Trophoblast cell (in vitro differentiated cells and primary cell): ENCODE data around the gene OSBPL9.

Experiments used
- DNase-seq, 2 donors: peaks; one replicate each; pipeline ENCODE4 v3.0.0-alpha.2; 2016
- H2AFZ ChIP-seq: 2 replicates; pipeline ENCODE4 v1.6.1; 2013; ENCODE audit warnings: low read length, moderate library complexity, mild to moderate bottlenecking; ENCODE audit not compliant: insufficient read depth, poor library complexity
- H2AK5ac ChIP-seq: 2 replicates; pipeline ENCODE4 v1.6.1; 2013; ENCODE audit warnings: mild to moderate bottlenecking, low read length
- H2BK120ac ChIP-seq: 2 replicates; pipeline ENCODE4 v1.6.1; 2013; ENCODE audit warnings: low read length, mild to moderate bottlenecking, moderate library complexity; ENCODE audit not compliant: insufficient read depth, poor library complexity
- H2BK12ac ChIP-seq: 2 replicates; pipeline ENCODE4 v1.6.1; 2013; ENCODE audit warnings: mild to moderate bottlenecking, low read length, moderate library complexity
- H2BK5ac ChIP-seq: 2 replicates; pipeline ENCODE4 v1.6.1; 2013; ENCODE audit warnings: low read length, low read depth, moderate library complexity, mild to moderate bottlenecking; ENCODE audit not compliant: poor library complexity
- H3K14ac ChIP-seq: 2 replicates; pipeline ENCODE4 v1.6.1; 2013; ENCODE audit warnings: mild to moderate bottlenecking, low read length
- H3K18ac ChIP-seq: 2 replicates; pipeline ENCODE4 v1.6.1; 2013; ENCODE audit warnings: mild to moderate bottlenecking, low read length
- H3K23ac ChIP-seq: 2 replicates; pipeline ENCODE4 v1.6.1; 2013; ENCODE audit warnings: low read length
- H3K27ac ChIP-seq: 2 replicates; pipeline ENCODE4 v1.5.1; 2013; ENCODE audit warnings: low read depth, mild to moderate bottlenecking, inconsistent platforms, low read length, moderate library complexity
- H3K27me3 ChIP-seq: 2 replicates; pipeline ENCODE4 v1.6.1; 2013; ENCODE audit warnings: inconsistent platforms, mild to moderate bottlenecking, low read length, moderate library complexity; ENCODE audit not compliant: insufficient read depth
- H3K36me3 ChIP-seq, 2 experiments: 1 replicate in 1 of 2; 2 replicates in 1 of 2; pipeline ENCODE4 v1.6.1; 2013; ENCODE audit warnings: low read length in 2 of 2, mild to moderate bottlenecking in 2 of 2, moderate library complexity in 1 of 2; ENCODE audit not compliant: insufficient read depth in 2 of 2, control insufficient read depth in 1 of 2
- H3K4ac ChIP-seq: 2 replicates; pipeline ENCODE4 v1.6.1; 2013; ENCODE audit warnings: low read depth, mild to moderate bottlenecking, low read length, moderate library complexity
- H3K4me1 ChIP-seq, 2 experiments: 1 replicate in 1 of 2; 2 replicates in 1 of 2; pipeline ENCODE4 v1.6.1; 2013; ENCODE audit warnings: low read length in 2 of 2, mild to moderate bottlenecking in 2 of 2, moderate library complexity in 1 of 2; ENCODE audit not compliant: insufficient read depth in 2 of 2, control insufficient read depth in 1 of 2
- H3K4me2 ChIP-seq: 2 replicates; pipeline ENCODE4 v1.6.1; 2013; ENCODE audit warnings: inconsistent platforms, mild to moderate bottlenecking, low read length, moderate library complexity
- H3K4me3 ChIP-seq: 2 replicates; pipeline ENCODE4 v1.5.1; 2013; ENCODE audit warnings: mild to moderate bottlenecking, low read depth, low read length, inconsistent platforms
- H3K79me1 ChIP-seq: one replicate; pipeline ENCODE4 v1.6.1; 2013; ENCODE audit warnings: low read length
- H3K79me2 ChIP-seq: 2 replicates; pipeline ENCODE4 v1.6.1; 2013; ENCODE audit warnings: low read length, mild to moderate bottlenecking; ENCODE audit not compliant: control insufficient read depth, insufficient read depth, poor library complexity
- H3K9ac ChIP-seq: 2 replicates; pipeline ENCODE4 v1.6.1; 2013; ENCODE audit warnings: mild to moderate bottlenecking, low read length
- H3K9me3 ChIP-seq: 2 replicates; pipeline ENCODE4 v1.6.1; 2013; ENCODE audit warnings: low read depth, mild to moderate bottlenecking, control low read depth, inconsistent platforms, low read length; ENCODE audit not compliant: insufficient read depth
- H4K12ac ChIP-seq: 2 replicates; pipeline ENCODE4 v1.6.1; 2013; ENCODE audit warnings: low read depth, mild to moderate bottlenecking, low read length, moderate library complexity
- H4K8ac ChIP-seq: 2 replicates; pipeline ENCODE4 v1.6.1; 2013; ENCODE audit warnings: low read depth, mild to moderate bottlenecking, low read length, moderate library complexity
- H4K91ac ChIP-seq: one replicate; pipeline ENCODE4 v1.6.1; 2013; ENCODE audit warnings: low read depth, mild to moderate bottlenecking, low read length, moderate library complexity
- WGBS: extraction: QIAGEN DNeasy Blood & Tissue Kit; methylation state at CpG from one replicate; pipeline ENCODE4 v1.1.7; 2013; ENCODE audit warnings: missing lambda C conversion rate; ENCODE audit not compliant: insufficient read length, insufficient coverage; ENCODE audit errors: extremely low coverage; 5-methylcytosine and 5-hydroxymethylcytosine counted together

OSBPL9 gene

DNA sequence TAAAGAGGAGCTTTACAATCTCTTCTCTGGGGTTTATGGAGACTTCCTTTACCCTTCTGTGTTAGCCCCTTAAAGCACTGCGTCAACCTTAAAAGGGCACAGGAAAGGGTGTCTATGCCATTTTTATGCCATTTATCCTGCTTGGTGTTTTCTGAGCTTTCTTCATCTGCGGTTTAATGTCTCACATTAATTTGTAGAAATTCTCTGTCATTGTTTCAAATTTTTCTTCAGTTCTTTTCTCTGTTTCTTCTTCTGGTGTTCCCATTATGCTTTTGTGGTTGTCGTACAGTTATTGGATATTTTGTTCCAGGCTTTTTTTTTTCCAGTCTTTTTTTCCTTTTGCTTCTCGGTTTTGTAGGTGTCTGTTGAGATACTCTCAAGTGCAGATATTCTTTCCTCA is 107.9 kb downstream of the OSBPL9 start:
- H3K4me1 ChIP-seq = peaks cover 0 to 5% of the 10 kb centered on the region in 2 experiments
- H4K12ac ChIP-seq = no peak overlapping the region
- H2BK120ac ChIP-seq = no peak overlapping the region
- H2AK5ac ChIP-seq = no peak overlapping the region
- WGBS = no CpG with 5 or more reads among the region's 4 CpGs
- no peak overlapping the region for H2BK5ac ChIP-seq
- H3K18ac ChIP-seq = no peak overlapping the region
- H3K79me2 ChIP-seq = peaks cover 5% of the 10 kb centered on the region
- H3K79me1 ChIP-seq = peaks cover 5% of the 10 kb centered on the region
- H3K4me2 ChIP-seq = no peak overlapping the region
- no peaks in the 10 kb centered on the region for H3K9me3 ChIP-seq
- no peak overlapping the region for H3K4me3 ChIP-seq
- no peak overlapping the region for H3K27ac ChIP-seq
- no peaks in the 10 kb centered on the region for H3K36me3 ChIP-seq
- H3K9ac ChIP-seq = no peak overlapping the region
- H2BK12ac ChIP-seq = no peak overlapping the region
- H2AFZ ChIP-seq = no peak overlapping the region
- no peak overlapping the region for H3K14ac ChIP-seq
- H4K8ac ChIP-seq = no peak overlapping the region
- no peak overlapping the region for H3K4ac ChIP-seq
- no peak overlapping the region for H4K91ac ChIP-seq
- no peak for DNase-seq
- H3K23ac ChIP-seq = no peak overlapping the region
- no peaks in the 10 kb centered on the region for H3K27me3 ChIP-seq

DNA sequence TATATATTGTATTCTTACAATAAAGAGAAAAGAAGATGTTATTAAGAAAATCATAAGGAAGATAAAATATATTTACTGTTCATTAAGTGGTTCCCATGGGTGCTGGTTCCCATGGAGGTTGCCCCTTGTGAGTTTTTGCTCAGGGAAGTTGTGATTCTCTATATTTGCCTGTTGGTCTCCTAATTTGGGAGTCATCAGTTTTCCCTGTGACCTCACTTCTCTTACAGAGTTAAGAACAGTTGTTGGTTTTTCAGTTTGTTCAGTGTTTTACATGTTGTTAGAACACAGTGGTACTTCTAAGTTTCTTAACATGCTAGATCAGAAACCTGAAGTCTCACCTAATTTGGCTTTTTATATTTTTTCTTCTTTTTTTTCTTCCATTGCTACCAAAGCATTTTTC is 109.2 kb downstream of the OSBPL9 start:
- H2AK5ac ChIP-seq = no peak overlapping the region
- peaks cover 0 to 6% of the 10 kb centered on the region in 2 experiments for H3K4me1 ChIP-seq

DNA sequence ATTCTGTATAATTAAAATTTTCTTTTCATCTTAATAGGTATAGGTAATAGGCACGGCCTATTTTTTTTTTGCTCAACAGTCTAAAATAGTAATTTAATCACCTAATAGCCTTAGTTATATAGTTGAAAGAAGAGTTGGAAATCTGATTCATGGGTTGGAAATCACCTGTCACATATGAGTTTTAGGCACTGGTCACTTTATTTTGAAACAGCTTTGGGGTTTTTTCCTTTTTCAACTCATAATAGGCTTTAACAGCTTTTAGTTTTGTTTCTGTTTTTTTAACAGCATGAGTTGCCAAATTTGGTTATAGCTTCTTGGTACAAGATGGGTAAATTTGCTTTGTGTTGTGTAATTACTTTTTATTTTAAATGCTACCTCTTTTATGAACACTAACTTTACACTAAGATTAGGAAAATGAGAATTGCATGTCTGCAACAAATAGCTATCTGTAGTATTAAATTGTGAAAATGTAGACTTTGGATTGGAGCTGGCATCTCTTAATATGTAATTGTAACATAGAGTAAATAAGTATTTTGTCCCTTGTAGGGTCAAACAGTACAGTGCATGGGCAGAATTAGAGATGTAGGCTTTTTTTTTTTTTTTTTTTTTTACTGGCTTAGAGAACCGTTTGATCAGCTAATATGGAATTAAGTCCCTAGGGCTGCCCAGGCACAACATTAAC is 109.8 kb downstream of the OSBPL9 start:
- H3K18ac ChIP-seq = no peak overlapping the region
- no peaks in the 10 kb centered on the region for H3K27me3 ChIP-seq
- H3K9ac ChIP-seq = no peak overlapping the region
- H3K4me2 ChIP-seq = no peak overlapping the region
- H4K12ac ChIP-seq = no peak overlapping the region
- no peak overlapping the region for H4K91ac ChIP-seq
- no peak overlapping the region for H2BK120ac ChIP-seq
- peaks cover 0 to 8% of the 10 kb centered on the region in 2 experiments for H3K4me1 ChIP-seq
- no peak overlapping the region for H2BK5ac ChIP-seq
- H2AFZ ChIP-seq = no peak overlapping the region
- no peak overlapping the region for H3K4me3 ChIP-seq
- H3K23ac ChIP-seq = no peak overlapping the region
- H3K36me3 ChIP-seq = no peaks in the 10 kb centered on the region
- peaks cover 8% of the 10 kb centered on the region for H3K79me1 ChIP-seq
- no peak overlapping the region for H3K27ac ChIP-seq
- WGBS = no CpG with 5 or more reads among the region's 2 CpGs
- H3K4ac ChIP-seq = no peak overlapping the region
- DNase-seq = no peak
- peaks cover 11% of the 10 kb centered on the region for H3K79me2 ChIP-seq
- no peak overlapping the region for H4K8ac ChIP-seq
- no peak overlapping the region for H3K14ac ChIP-seq
- H3K9me3 ChIP-seq = no peaks in the 10 kb centered on the region
- no peak overlapping the region for H2AK5ac ChIP-seq
- H2BK12ac ChIP-seq = no peak overlapping the region

More for the DNA sequence above, 109.2 kb downstream of the OSBPL9 start:
- Histone ChIP-seq H4K91ac (no peak overlapping the region), H3K9ac (no peak overlapping the region), H3K4me3 (no peak overlapping the region), H3K14ac (no peak overlapping the region), H2BK120ac (no peak overlapping the region), H3K27ac (no peak overlapping the region), H3K79me2 (peaks cover 8% of the 10 kb centered on the region), H3K4ac (no peak overlapping the region), H3K9me3 (no peaks in the 10 kb centered on the region), H3K27me3 (no peaks in the 10 kb centered on the region), H3K79me1 (peaks cover 8% of the 10 kb centered on the region), H3K23ac (no peak overlapping the region), H2BK12ac (no peak overlapping the region), H3K4me2 (no peak overlapping the region), H3K36me3 (no peaks in the 10 kb centered on the region), H4K12ac (no peak overlapping the region), H2AFZ (no peak overlapping the region), H4K8ac (no peak overlapping the region), H3K18ac (no peak overlapping the region), H2BK5ac (no peak overlapping the region)
- DNase-seq = no peak

DNA sequence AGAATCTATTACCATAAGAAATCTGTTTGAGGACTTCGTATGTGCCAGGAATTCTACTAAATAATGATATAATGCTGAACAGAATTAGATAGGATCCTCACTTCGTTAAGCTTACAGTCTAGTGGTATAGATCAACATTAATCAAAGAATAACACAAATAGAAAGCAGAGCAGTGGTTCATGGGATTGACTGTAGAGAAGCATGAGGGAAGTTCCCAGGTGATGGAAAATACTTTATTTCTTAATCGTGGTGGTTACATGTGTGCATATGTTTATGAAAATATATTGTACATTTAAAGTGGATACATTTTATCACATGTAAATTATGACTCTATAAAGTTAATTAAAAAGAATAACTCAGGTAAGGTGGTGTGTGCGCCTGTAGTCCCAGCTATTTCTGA is 110.5 kb downstream of the OSBPL9 start:
- Histone ChIP-seq H3K18ac (no peak overlapping the region), H2BK120ac (no peak overlapping the region), H2BK5ac (no peak overlapping the region), H3K36me3 (no peaks in the 10 kb centered on the region), H3K27me3 (no peaks in the 10 kb centered on the region), H3K14ac (no peak overlapping the region), H3K4me3 (no peak overlapping the region), H3K79me1 (peaks cover 8% of the 10 kb centered on the region), H4K8ac (no peak overlapping the region), H3K79me2 (peaks cover 11% of the 10 kb centered on the region), H2BK12ac (no peak overlapping the region), H4K12ac (no peak overlapping the region), H2AFZ (no peak overlapping the region), H3K9ac (no peak overlapping the region), H2AK5ac (no peak overlapping the region), H3K4me1 (peaks cover 0 to 8% of the 10 kb centered on the region in 2 experiments), H3K4ac (no peak overlapping the region), H3K4me2 (no peak overlapping the region), H3K27ac (no peak overlapping the region), H3K9me3 (no peaks in the 10 kb centered on the region), H4K91ac (no peak overlapping the region), H3K23ac (no peak overlapping the region)
- DNase-seq = no peak
- no CpG with 5 or more reads among the region's 4 CpGs for WGBS
